GM18909 (cell line): ENCODE data around the gene MAP7D3.
"Not testable (repeated sequence)": the region's sequence is repeated elsewhere in the genome, so short reads cannot be mapped to it uniquely, and the experiment has no call there.

ENCODE experiments used
- ATAC-seq: cut with Tn5 transposase; IDR thresholded peaks from one replicate; pipeline ENCODE4 v1.9.1; 2021; ENCODE audit warnings: mild to moderate bottlenecking; ENCODE audit not compliant: unreplicated experiment, poor library complexity

MAP7D3 gene, protein sequence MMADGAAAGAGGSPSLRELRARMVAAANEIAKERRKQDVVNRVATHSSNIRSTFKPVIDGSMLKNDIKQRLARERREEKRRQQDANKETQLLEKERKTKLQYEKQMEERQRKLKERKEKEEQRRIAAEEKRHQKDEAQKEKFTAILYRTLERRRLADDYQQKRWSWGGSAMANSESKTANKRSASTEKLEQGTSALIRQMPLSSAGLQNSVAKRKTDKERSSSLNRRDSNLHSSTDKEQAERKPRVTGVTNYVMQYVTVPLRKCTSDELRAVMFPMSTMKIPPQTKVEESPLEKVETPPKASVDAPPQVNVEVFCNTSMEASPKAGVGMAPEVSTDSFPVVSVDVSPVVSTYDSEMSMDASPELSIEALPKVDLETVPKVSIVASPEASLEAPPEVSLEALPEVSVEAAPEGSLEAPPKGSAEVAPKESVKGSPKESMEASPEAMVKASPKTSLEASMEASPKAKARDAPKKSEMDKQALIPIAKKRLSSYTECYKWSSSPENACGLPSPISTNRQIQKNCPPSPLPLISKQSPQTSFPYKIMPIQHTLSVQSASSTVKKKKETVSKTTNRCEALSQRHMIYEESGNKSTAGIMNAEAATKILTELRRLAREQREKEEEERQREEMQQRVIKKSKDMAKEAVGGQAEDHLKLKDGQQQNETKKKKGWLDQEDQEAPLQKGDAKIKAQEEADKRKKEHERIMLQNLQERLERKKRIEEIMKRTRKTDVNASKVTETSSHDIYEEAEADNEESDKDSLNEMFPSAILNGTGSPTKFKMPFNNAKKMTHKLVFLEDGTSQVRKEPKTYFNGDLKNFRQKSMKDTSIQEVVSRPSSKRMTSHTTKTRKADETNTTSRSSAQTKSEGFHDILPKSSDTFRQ

DNA sequence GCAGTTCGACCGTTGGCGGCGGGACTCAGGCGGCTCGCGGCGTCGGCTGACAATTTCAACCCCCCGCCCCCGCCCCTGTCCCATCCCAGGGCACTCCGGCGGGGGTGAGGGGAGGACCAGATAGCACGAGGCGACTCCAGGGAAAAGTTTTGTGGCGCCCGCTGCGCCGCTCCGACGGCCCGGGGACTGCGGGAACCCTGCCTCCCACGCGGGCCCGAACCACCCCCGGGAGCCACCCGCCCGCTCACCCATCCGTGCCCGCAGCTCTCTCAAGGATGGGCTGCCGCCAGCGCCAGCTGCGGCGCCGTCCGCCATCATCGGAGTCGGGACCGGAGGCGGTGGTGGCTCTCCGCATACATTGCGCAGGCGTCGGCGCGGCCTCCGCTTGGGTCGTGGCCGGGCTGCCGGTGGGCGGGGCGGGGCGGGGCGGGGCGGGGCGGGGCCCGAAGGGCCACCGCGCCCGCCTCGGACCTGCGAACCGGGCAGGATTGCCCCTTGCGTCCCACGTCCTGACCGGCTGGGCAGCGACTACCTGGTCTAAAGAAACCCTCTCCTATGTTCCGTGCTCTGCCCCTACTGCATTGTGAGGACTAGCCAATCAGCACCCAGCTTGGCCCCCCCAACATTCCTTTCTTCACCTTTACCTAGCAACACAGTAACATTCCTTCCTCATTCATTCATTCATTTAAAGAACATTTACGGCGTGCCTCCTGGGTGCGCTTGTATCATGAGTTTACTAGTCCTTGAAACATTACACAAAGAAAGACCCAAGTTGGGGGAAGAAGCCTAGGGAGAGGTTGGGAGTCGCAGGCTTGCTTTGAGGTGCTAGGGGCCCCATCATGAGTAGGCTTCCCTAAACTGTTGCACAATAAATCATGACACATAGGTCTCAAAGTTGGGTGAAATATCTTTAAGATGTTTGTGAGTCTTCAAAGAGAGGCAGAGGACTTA lies at the start of gene MAP7D3:
Gene MAP7D3, minus strand, starts transcription at position 360 of the 951 bp plus-strand sequence. Its CDS starts 42 bp downstream, at position 318.
- peak; percentile 84 for ATAC-seq

DNA sequence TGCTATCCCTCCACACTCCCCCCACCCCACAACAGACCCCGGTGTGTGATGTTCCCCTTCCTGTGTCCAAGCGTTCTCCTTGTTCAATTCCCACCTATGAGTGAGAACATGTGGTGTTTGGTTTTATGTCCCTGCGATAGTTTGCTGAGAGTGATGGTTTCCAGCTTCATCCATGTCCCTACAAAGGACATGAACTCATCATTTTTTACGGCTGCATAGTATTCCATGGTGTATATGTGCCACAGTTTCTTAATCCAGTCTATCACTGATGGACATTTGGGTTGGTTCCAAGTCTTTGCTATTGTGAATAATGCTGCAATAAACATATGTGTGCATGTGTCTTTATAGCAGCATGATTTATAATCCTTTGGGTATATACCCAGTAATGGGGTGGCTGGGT lies 49.5 kb upstream of the MAP7D3 start, which contains the start of gene ADGRG4:
Gene ADGRG4, plus strand, starts transcription at position 243 of the 400 bp plus-strand sequence. CDS start 7,815 bp downstream, outside the sequence.
- ATAC-seq: not testable (repeated sequence)

DNA sequence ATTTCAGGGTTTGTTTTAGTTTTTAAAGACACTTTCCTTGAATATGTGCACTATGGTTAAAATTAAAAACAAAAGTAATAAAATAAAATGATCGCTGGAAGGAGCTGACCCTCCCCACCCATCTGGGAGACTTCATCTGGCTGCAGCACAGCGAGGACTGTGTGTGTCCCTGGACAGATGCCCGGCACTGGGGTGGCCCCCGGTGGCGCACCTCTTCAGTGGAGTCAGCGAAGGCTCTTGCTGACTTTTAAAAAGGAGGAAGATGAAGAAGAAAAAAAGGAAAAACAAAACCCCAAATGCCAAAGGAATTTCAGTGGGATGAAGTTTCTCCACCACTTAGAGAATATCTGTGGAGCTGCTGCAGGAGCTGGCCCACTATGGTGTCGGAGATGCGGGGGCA lies 44.2 kb upstream of the MAP7D3 start:
- ATAC-seq: no peak

DNA sequence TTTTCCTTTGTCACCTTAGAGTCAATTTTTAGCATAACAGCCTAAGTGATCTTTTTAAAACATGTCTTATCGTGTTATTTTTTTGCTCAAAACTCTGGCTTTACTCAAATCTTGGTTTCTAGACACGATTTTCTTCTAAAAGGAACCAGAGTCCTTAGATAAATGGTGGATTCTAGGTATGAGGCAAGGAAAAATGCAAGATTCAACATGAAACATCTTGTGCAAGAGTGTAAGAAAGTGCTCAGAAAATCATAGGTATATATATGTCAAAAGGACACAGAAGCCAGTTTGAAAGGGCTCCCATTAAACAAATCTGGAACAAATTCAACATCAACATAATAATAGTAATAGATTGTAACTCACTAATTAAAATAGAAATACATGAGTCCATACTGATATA lies 41.5 kb upstream of the MAP7D3 start:
- no peak for ATAC-seq

DNA sequence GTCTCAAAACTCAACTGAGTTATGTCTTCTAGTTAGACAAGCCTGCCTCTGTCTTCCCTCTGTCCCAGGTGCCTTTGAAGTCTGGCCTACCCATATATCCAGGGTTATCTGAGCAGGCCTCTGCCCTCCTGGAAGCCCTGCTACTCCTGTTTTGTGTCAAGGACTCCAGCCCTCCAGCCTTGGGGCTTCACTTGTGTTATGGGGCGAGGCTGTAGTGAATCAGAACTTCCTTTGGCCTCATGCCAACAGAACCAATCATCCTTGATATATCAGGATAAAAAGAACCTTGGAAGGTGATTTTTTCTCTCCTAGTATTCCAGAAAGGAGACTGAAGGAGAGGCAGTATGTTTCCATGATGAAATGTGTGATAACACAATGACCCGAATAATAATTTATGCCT lies 40.6 kb upstream of the MAP7D3 start:
- no peak for ATAC-seq

DNA sequence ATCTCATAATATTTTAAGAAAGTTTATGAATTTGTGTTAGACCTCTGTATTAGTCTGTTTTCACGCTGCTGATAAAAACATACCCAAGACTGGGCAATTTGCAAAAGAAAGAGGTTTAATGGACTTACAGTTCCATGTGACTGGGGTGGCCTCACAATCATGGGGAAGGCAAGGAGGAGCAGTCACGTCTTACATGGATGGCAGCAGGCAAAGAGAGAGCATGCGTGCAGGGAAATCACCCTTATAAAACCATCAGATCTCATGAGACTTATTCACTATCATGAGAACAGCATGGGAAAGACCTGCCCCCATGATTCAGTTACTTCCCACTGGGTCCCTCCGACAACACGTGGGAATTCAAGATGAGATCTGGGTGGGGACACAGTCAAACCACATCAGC lies 35.2 kb upstream of the MAP7D3 start:
- not testable (repeated sequence) for ATAC-seq

DNA sequence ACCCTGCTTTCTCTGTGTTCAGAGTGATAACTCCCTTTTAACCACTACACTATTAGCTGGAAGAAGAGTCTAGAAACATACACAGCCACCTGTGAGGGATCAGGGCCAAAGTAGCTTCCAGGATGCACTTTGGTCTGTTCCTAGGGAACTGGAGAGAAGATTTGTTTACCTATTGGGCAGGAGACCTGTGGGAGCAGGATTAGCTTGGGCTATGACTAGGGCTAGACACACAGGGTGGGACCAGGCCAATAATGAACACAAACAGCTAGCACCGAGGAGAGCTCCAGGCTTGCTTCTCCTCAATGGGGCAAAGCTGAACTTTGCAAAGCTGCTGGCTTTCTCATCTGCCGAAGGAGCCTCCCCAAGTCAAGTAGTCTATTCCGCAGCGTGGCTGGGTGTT lies 24.4 kb upstream of the MAP7D3 start:
- ATAC-seq: no peak

DNA sequence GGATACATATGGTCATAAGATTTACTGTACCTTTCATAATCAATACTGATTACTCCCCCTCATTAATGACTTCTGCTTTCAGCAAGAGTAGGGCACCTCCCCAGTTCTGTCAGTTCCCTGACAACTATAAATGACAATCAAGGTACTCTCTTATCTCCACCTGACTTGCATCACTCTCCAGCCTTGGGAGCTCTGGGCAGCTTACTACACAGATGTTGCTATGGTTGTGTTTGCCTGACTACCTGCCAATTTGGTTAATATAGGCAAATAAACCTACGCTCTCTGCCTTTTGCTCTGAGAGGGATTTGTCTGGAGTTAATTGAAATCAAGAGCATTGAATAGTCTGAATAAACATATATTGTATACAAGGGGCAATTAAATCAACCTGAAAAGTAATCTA lies 22.8 kb upstream of the MAP7D3 start:
- no peak for ATAC-seq

DNA sequence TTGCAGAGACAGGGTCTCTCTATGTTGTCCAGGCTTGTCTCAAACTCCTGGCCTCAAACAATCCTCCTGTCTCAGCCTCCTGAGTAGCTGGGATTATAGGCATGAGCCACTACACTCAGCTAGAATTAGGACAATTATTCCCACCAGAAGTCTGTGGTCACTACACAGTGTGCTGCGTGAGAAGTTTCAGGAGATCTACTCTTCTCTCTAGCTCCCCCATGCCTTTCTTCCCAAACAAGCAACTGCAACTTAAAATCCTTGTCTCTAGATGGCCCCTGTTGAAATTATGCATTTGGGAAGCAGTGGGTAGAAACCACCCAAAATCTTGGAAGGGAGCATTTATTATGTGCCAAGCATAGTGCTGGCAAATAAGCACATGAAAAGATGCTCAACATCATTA lies 21.1 kb upstream of the MAP7D3 start:
- ATAC-seq: no peak

DNA sequence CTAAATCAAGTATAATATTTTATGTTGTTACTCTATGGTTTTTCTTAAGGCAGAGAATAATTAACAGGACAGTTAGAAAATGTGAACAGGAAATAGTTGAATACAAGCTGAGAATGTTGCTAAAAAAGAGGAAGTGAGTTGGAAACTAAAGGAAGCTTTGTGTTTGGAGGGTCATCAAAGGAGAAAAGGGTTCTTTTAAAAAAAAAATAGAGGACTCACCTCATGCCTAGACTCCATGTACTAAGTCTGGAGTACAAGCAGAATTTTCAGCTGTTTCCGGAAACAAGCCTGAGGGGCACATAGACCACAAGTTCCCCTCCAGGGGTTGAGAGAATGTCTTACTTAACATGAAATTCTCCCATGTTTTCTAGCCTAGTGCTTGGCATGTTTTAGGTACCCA lies 20.1 kb upstream of the MAP7D3 start:
- ATAC-seq: peak; percentile 52

DNA sequence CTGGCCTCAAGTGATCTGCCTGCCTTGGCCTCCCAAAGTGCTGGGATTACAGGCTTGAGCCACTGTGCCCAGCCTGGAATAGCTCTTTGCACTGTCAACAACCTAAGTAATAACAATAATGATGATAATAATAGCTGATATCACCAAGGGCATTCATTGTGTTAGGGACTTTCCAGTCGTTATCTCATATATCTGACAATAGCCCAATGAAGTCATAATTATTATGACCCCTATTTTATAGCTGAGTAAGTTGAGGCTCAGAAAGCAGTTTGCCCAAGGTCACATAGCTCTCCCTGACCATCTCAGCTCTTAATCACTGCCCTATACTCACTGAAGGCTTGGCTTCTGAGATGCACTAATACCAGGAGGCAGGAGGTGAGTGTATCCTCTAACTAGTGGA lies 18.7 kb upstream of the MAP7D3 start:
- no peak for ATAC-seq

DNA sequence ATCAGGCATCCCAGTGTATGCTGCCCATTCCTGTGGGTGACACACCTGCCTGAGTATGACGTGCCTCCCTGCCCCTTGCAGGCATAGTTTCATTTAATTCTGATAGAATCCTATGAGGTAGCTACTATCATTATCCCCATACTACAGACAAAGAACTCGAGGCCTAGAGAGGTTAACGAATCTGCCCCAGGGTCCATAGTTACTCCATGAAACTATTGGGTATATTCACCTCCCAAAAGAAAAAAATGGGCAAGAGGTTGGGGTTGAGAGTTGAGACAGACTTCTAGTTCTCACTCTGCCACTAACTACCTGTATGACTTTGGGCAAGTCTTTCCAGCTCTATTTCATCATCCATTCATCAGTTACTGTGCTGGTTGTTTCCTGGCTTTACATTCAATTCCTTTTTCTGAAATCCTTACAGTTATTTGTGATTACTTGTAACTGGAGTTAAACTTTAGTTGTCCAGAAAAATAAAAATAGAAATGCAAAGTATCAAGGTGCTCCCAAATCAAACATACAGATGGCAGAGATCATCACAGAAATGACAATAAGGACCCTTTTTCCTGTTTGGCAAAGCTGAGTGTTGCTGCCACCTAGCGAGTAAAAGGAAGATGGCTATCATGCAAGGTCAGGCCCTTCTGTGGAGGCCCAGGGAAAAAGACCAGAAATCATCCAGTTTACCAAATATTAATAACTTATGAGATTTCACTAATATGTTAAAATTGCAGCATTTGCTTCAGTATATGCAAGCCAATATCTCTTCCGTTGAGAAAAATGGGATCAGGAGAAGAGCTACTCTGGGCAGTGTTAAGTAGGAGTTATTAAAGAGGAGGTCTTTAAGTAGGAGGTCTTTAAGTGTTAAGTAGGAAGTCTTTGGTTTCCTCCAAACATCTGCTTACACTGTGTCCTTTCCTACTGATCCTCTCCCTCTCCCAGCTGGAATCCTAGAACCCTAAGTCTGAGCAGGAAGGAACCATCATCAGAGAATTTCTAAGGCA lies 17.1 kb upstream of the MAP7D3 start:
- ATAC-seq: peak; percentile 72

DNA sequence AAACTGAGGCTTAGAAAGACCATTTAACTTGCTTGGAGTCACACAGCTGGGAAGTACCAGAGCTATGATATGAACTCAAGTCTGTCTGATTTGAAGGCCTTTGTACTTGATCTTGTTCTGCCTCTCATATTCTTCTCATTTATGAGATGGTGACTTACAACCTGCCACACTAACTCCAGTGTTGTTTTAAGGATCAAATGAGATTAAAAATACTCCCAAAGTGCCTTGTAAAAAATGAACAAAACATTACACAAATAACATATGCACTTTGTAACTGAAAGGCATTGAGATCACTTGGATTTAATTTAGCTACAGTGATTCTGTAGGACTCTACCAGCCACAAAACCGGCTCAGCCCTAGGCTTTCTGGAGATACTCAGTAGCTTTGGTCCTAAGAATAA lies 15.6 kb upstream of the MAP7D3 start:
- ATAC-seq: no peak

DNA sequence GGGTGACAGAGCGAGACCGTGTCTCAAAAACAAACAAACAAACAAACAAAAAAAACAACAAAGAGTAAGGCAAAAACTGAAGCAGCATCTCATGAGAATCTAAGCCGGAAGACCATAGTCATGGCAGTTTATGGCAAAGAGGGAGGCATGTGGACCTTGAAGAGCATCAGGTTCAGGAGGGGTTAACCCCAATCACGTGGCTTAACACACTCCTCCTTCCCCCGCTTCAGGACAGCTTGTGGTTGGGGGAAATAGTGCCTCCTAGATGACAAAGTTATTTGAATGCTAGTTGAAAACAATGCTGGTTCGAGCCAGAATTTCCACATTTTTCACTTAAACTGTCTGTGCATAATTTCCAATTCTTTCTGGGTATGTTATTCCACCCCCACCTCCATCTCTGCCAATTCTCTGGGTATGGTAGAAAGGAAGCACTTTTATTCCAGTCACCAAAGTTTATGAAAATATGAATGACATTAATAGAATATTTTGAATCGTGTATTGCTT lies 11.7 kb upstream of the MAP7D3 start:
- ATAC-seq: no peak

DNA sequence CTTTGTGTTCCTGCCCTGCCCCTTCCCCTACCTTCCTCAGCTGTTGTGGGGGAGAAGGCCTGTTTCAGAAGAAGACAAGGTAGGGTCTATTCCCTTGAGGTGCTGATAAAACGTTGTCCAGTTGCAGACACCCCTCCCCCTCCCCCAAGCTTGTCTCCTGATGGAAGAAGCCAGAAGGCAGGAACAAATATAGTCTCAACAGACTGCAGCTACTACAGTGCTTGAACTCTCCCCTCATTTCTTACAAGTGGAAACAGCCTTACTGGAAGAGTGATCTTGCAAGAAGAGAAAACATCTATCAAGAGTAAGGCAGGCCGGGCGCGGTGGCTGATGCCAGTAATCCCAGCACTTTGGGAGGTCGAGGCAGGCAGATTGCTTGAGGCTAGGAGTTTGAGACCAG lies 11.0 kb upstream of the MAP7D3 start:
- no peak for ATAC-seq

DNA sequence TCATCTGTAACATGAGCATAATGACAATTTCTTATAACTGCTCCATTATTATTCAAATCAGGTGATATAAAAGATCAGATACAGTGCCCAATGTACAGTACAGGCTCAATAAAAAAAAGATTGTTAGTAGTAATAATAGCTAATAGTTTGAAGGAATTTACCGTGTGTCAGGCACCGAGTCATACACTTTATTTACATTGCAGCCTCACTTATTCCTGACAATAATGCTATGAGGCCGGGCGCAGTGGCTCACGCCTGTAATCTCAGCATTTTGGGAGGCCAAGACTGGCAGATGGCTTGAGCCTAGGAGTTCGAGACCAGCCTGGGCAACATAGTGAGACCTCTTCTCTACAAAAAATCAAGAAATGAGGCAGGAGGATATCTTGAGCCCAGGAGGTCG lies 10.1 kb upstream of the MAP7D3 start:
- no peak for ATAC-seq

DNA sequence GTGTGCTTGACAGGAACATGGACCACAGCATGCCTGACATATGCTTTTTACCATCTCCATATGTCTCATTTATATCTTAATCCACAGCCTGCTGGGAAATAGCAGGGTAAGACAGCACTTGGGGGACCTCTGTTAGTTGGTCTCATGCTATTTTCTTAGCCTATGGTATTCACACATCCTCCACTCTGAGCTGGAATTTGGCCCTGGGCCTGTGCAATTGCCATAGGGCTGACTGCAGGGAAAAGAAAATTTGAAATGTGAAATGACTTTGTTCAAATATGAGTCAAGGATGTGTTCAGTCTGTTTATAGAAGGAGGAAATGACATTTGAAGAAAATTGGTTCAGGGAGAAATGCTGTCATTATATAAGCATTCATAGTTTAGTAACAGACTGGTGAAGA lies 9.6 kb upstream of the MAP7D3 start:
- ATAC-seq: no peak

DNA sequence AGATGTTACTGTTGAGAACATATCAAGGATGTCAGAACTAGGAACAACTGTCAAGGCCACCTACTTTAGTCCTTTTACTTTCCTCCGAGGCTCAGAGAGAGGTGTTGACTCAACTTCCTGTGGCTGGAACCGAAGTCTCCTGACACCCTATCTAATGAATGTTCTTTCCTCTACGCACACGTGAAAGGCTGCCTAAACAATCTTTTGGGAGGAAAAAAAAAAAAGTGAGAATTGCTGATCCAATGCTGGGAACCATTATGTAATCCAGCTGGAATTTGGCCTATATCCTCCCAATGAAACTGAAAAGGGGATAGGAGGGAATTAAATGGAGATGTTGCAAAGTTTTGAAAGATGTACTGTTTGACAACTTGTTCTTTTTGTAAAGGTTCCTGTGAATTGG lies 8.3 kb upstream of the MAP7D3 start:
- ATAC-seq: no peak

DNA sequence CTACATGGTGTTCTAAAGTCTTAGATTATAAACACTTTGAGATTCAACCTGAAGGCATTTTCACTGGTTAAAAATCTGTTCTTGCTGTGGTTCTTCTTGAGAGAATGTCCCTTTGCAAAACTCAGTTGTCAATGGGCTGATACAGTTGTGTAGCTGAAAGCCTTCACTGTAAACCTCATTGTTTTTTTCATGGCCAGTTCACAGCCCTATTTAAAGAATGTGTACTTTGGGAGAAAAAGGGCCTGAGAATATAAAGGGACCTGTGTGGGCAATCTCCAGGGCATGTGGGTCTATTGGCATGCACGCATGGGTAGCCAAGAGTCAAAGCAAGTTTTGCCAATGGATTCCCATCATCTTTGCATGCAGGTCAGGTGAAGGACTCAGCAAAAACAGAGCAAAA lies 7.8 kb upstream of the MAP7D3 start:
- ATAC-seq: no peak
